ENCODE results near the gene DCAF11.
A peak's percentile ranks its signal among the peaks of the same experiment; 100 is the strongest.

Gene DCAF11

GRCh38 chr14:24141097-24141880 is 26.7 kb downstream of the DCAF11 start, which contains the start of gene EMC9:
Gene EMC9 (minus strand): TSS chr14:24141591. CDS start chr14:24141304, 287 bp downstream.
- DNase-seq (ENCODE audit: low read depth) = peak; percentile 100
- peak; percentile 43 for TF ChIP-seq CTCF (IDR thresholded peaks at IDR 0.05; ENCODE audit: insufficient read depth, low read depth, low read length, missing control alignments)
- H3K4me3 ChIP-seq (ENCODE audit: low read length) = peak within 1 kb of the TSS; percentile 91

GRCh38 chr14:24143511-24143910 is 28.9 kb downstream of the DCAF11 start:
- no peak overlapping the region for H3K4me3 ChIP-seq (ENCODE audit: low read length)
- TF ChIP-seq CTCF (IDR thresholded peaks at IDR 0.05; ENCODE audit: insufficient read depth, low read depth, low read length, missing control alignments) = no peak
- DNase-seq (ENCODE audit: low read depth) = no peak

GRCh38 chr14:24144451-24144850 is 29.9 kb downstream of the DCAF11 start:
- H3K4me3 ChIP-seq (ENCODE audit: low read length) = no peak overlapping the region
- no peak for TF ChIP-seq CTCF (IDR thresholded peaks at IDR 0.05; ENCODE audit: insufficient read depth, low read depth, low read length, missing control alignments)
- no peak for DNase-seq (ENCODE audit: low read depth)

GRCh38 chr14:24145219-24145618 is 30.6 kb downstream of the DCAF11 start:
- DNase-seq (ENCODE audit: low read depth) = no peak
- no peak for TF ChIP-seq CTCF (IDR thresholded peaks at IDR 0.05; ENCODE audit: insufficient read depth, low read depth, low read length, missing control alignments)
- H3K4me3 ChIP-seq (ENCODE audit: low read length) = no peak overlapping the region

GRCh38 chr14:24145690-24146452 is 31.3 kb downstream of the DCAF11 start:
- H3K4me3 ChIP-seq (ENCODE audit: low read length) = peak overlapping the region; percentile 87
- no peak for DNase-seq (ENCODE audit: low read depth)
- no peak for TF ChIP-seq CTCF (IDR thresholded peaks at IDR 0.05; ENCODE audit: insufficient read depth, low read depth, low read length, missing control alignments)

GRCh38 chr14:24146453-24146977 is 31.9 kb downstream of the DCAF11 start, which contains the start of gene PSME2:
Gene PSME2 (minus strand): TSS chr14:24146610. CDS start chr14:24146581, 29 bp downstream.
- DNase-seq (ENCODE audit: low read depth) = peak; percentile 97

More at GRCh38 chr14:24146453-24146977, 31.9 kb downstream of the DCAF11 start, which contains the start of gene PSME2:
- peak within 1 kb of the TSS; percentile 87 for H3K4me3 ChIP-seq (ENCODE audit: low read length)
- no peak for TF ChIP-seq CTCF (IDR thresholded peaks at IDR 0.05; ENCODE audit: insufficient read depth, low read depth, low read length, missing control alignments)

Measured in epithelial cell of esophagus (primary cell).